Calu3 (cell line): ENCODE results near the gene PTPRG. TPM values are rescaled to one million over a fixed set of nuclear protein-coding genes. Genes with fewer than 3 reads are reported as not detected.

Experiments
- BruUV-seq: library from RNA; stranded (reverse); fragments of 400-500 nt; replicated peaks from 2 replicates; lab custom pipeline; 2021; lab: Mats Ljungman, UMichigan
- CTCF ChIA-PET: fragments of 300-600 bp; sonication (Branson Sonifier 250); formaldehyde crosslinking; loops from one replicate; lab custom pipeline; 2022; ENCODE audit warnings: antibody characterized with exemption; lab: Charles Lee
- DNase-seq: peaks from one replicate; pipeline ENCODE4 v3.0.0; 2022
- H3K27ac Mint-ChIP-seq: one replicate; pipeline ENCODE4 v1.8.0; 2022; ENCODE audit warnings: mixed read lengths; ENCODE audit not compliant: unreplicated experiment
- H3K27me3 Mint-ChIP-seq: one replicate; pipeline ENCODE4 v1.8.0; 2022; ENCODE audit warnings: mixed read lengths; ENCODE audit not compliant: unreplicated experiment
- H3K36me3 Mint-ChIP-seq: one replicate; pipeline ENCODE4 v1.8.0; 2022; ENCODE audit warnings: mild to moderate bottlenecking, moderate library complexity, mixed read lengths; ENCODE audit not compliant: insufficient read depth, unreplicated experiment
- H3K4me1 Mint-ChIP-seq: one replicate; pipeline ENCODE4 v1.8.0; 2022; ENCODE audit warnings: mild to moderate bottlenecking, low read depth, mixed read lengths; ENCODE audit not compliant: unreplicated experiment
- H3K4me3 Mint-ChIP-seq: one replicate; pipeline ENCODE4 v1.8.0; 2022; ENCODE audit warnings: mild to moderate bottlenecking, low read depth, moderate library complexity, mixed read lengths; ENCODE audit not compliant: unreplicated experiment
- H3K9me3 Mint-ChIP-seq: one replicate; pipeline ENCODE4 v1.8.0; 2022; ENCODE audit warnings: low read depth, mixed read lengths; ENCODE audit not compliant: unreplicated experiment
- intact Hi-C: fragments of 100-400 bp; cut with micrococcal nuclease; formaldehyde crosslinking; loops from one replicate; pipeline ENCODE4 v1.10.0; 2022; ENCODE audit not compliant: unreplicated experiment
- total RNA-seq: library from RNA; stranded (reverse); gene quantifications from 2 replicates; pipeline ENCODE4 v1.2.3, GENCODE V29; 2022
- TF ChIP-seq, protein P1 (sequence below): fragments of 200-600 bp; IDR thresholded peaks from one replicate; pipeline ENCODE4 v1.8.0; 2022; ENCODE audit warnings: antibody characterized with exemption; ENCODE audit not compliant: unreplicated experiment

The PTPRG gene
- total RNA-seq, 1 experiment from 2014 or later = 0.35 TPM

DNA sequence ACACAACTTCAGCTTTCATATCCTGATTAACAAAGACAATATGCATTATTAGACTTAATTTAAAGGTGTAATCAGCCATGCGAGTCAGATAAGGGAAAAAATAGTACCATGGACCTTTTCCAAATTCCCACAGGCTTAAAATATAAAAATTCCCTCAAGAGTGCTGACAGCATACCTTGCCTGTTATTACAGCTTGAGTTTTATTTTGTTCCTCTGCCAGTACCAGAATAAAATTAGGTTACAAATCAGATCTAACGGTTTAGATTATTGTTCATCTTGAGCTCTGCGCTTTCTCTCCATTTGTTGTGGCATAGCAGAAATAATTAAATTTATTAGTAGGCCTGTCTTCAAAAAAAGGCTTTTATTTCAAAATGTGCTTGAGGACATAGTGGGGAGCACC lies 250.3 kb downstream of the PTPRG start:
- H3K9me3 Mint-ChIP-seq = peaks cover 10% of the 10 kb centered on the region
- TF ChIP-seq, protein P1, sequence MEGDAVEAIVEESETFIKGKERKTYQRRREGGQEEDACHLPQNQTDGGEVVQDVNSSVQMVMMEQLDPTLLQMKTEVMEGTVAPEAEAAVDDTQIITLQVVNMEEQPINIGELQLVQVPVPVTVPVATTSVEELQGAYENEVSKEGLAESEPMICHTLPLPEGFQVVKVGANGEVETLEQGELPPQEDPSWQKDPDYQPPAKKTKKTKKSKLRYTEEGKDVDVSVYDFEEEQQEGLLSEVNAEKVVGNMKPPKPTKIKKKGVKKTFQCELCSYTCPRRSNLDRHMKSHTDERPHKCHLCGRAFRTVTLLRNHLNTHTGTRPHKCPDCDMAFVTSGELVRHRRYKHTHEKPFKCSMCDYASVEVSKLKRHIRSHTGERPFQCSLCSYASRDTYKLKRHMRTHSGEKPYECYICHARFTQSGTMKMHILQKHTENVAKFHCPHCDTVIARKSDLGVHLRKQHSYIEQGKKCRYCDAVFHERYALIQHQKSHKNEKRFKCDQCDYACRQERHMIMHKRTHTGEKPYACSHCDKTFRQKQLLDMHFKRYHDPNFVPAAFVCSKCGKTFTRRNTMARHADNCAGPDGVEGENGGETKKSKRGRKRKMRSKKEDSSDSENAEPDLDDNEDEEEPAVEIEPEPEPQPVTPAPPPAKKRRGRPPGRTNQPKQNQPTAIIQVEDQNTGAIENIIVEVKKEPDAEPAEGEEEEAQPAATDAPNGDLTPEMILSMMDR = no peak
- no peak for DNase-seq
- intact Hi-C loops = no loop called here
- H3K4me1 Mint-ChIP-seq = no peaks in the 10 kb centered on the region
- H3K36me3 Mint-ChIP-seq = no peaks in the 10 kb centered on the region
- BruUV-seq = no TSS peak
- H3K4me3 Mint-ChIP-seq = no peak overlapping the region
- no peaks in the 10 kb centered on the region for H3K27me3 Mint-ChIP-seq
- CTCF ChIA-PET = no interaction called here
- no peak overlapping the region for H3K27ac Mint-ChIP-seq

- BruUV-seq = no TSS peak
- H3K4me3 Mint-ChIP-seq = no peak overlapping the region
- DNase-seq = no peak
These were observed 250.7 kb downstream of the PTPRG start for GRCh38 chr3:61812085-61812484.

DNA sequence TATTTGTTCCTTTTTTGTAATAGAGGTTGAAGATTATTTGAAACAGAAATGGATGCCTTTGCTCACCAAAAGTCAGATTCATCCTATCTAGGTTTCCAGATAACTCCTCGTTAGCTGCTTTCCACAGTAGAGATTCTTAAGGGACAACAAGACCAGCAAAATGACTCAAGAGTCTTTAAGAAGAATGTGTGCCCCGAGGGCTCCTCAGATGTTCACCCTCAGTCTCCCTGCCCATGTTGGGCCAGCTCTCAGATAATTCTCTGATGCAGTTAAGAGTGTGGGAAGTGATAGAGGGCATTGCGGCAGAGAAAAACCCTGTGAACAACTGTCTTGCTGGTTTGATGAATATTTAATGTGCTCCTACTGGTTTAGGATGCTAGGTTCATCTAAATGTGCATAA lies 251.1 kb downstream of the PTPRG start:
- BruUV-seq = no TSS peak
- no peak for DNase-seq
- TF ChIP-seq, protein P1 = no peak
- CTCF ChIA-PET = no interaction called here
- peaks cover 10% of the 10 kb centered on the region for H3K9me3 Mint-ChIP-seq
- H3K27me3 Mint-ChIP-seq = no peaks in the 10 kb centered on the region
- intact Hi-C loops = no loop called here
- no peak overlapping the region for H3K4me3 Mint-ChIP-seq
- H3K36me3 Mint-ChIP-seq = no peaks in the 10 kb centered on the region
- no peak overlapping the region for H3K27ac Mint-ChIP-seq
- no peaks in the 10 kb centered on the region for H3K4me1 Mint-ChIP-seq

More at GRCh38 chr3:61812085-61812484, 250.7 kb downstream of the PTPRG start:
- peaks cover 10% of the 10 kb centered on the region for H3K9me3 Mint-ChIP-seq
- no peak overlapping the region for H3K27ac Mint-ChIP-seq
- H3K4me1 Mint-ChIP-seq = no peaks in the 10 kb centered on the region
- H3K36me3 Mint-ChIP-seq = no peaks in the 10 kb centered on the region
- intact Hi-C loops = no loop called here
- no peaks in the 10 kb centered on the region for H3K27me3 Mint-ChIP-seq
- TF ChIP-seq, protein P1 = no peak
- CTCF ChIA-PET = no interaction called here

GRCh38 chr3:61813636-61814035 lies 252.3 kb downstream of the PTPRG start:
- CTCF ChIA-PET = no interaction called here

More at GRCh38 chr3:61813636-61814035, 252.3 kb downstream of the PTPRG start:
- TF ChIP-seq, protein P1 = no peak
- BruUV-seq = no TSS peak
- no peaks in the 10 kb centered on the region for H3K27me3 Mint-ChIP-seq
- DNase-seq = no peak
- no peaks in the 10 kb centered on the region for H3K4me1 Mint-ChIP-seq
- H3K4me3 Mint-ChIP-seq = no peak overlapping the region
- H3K9me3 Mint-ChIP-seq = peaks cover 16% of the 10 kb centered on the region
- intact Hi-C loops = no loop called here
- H3K27ac Mint-ChIP-seq = no peak overlapping the region
- no peaks in the 10 kb centered on the region for H3K36me3 Mint-ChIP-seq
